ENCODE results near the gene PPP1R12A.

The PPP1R12A gene

DNA sequence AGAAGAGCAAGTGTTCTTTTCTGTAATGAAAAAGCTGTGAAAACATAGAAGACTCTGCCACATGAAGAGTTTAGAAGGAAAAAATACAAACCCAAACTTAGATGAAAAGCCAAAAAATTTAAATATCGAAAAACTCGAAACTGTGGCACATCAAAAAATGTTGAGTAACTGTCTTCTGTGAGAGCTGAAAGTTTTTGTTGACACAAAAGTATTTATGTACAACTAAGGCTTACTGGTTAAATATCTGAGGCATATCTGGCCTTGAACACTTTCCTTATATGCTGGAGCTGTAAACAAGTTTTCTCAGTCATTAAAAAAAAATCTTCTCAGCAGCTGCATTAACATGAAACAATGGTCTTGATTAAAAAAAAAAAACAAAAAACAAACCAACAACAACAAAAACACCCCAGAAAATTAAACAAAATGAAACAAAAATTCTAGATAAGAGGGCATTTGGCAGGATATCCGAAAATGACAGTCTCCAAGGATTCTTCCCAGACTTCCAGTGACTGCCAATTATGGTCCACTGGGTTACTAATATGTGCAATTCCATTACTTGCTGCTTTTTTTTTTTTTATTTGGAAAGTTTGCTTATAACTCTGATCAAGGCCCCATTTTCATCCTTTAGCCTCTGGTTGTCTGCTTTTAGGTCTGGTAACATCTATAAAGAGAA, 159.4 kb downstream of the PPP1R12A start:
- H3K4me3 ChIP-seq (ENCODE audit: low read depth, low read length), result no peak overlapping the region
- no peak for DNase-seq (ENCODE audit: low read depth)
- TF ChIP-seq, protein P1, sequence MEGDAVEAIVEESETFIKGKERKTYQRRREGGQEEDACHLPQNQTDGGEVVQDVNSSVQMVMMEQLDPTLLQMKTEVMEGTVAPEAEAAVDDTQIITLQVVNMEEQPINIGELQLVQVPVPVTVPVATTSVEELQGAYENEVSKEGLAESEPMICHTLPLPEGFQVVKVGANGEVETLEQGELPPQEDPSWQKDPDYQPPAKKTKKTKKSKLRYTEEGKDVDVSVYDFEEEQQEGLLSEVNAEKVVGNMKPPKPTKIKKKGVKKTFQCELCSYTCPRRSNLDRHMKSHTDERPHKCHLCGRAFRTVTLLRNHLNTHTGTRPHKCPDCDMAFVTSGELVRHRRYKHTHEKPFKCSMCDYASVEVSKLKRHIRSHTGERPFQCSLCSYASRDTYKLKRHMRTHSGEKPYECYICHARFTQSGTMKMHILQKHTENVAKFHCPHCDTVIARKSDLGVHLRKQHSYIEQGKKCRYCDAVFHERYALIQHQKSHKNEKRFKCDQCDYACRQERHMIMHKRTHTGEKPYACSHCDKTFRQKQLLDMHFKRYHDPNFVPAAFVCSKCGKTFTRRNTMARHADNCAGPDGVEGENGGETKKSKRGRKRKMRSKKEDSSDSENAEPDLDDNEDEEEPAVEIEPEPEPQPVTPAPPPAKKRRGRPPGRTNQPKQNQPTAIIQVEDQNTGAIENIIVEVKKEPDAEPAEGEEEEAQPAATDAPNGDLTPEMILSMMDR (conservative IDR thresholded peaks at IDR 0.05; ENCODE audit: low read depth, low read length), result no peak

DNA sequence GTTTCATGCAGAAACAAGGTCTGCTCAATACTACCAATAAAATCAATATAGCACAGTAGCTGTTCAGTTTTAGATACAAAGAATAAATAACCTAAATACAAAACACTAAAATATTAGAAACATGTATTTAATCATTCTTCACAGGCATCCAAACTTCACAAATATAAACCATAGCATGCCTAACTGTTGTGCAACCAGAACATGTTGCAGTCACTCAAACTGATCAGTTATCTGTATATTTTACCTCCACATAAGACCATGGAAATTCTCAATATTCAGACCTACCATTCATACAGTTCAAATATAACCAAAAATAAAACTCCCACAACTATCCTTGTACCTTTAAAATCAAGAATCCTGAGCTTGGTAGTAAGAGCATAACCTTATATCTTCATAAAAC, 161.0 kb downstream of the PPP1R12A start:
- TF ChIP-seq, protein P1 (conservative IDR thresholded peaks at IDR 0.05; ENCODE audit: low read depth, low read length), result no peak
- peak; percentile 28 for DNase-seq (ENCODE audit: low read depth)
- no peak overlapping the region for H3K4me3 ChIP-seq (ENCODE audit: low read depth, low read length)

DNA sequence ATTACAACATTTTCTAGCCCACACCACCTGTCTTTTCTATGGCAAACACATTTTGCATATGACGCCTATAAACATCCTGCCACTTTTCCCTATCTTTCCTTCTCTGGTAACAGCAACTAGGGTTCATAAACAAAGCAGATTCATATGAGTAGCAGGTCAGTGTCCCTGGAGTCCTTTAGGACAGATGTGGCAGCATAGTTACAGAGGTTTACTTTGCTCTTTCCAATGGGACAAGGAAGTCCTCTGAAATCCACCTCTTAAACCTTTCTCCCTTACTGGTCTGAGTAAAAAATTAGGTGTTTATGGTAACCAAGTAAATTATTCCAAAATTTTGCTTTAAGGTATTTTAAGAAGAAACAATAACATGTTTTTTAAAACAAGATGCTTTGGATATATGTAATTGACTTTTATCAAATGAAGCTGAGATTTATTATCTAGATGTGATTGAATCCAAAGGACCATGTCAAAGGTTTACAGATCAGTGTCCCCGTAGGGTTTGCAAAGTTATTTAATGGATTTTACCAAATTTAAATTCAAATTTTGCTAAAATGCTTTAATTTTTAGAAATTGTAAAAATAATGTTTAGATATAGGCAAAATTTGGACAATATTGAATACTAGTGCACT, 164.9 kb downstream of the PPP1R12A start:
- DNase-seq (ENCODE audit: low read depth), result no peak
- no peak overlapping the region for H3K4me3 ChIP-seq (ENCODE audit: low read depth, low read length)

DNA sequence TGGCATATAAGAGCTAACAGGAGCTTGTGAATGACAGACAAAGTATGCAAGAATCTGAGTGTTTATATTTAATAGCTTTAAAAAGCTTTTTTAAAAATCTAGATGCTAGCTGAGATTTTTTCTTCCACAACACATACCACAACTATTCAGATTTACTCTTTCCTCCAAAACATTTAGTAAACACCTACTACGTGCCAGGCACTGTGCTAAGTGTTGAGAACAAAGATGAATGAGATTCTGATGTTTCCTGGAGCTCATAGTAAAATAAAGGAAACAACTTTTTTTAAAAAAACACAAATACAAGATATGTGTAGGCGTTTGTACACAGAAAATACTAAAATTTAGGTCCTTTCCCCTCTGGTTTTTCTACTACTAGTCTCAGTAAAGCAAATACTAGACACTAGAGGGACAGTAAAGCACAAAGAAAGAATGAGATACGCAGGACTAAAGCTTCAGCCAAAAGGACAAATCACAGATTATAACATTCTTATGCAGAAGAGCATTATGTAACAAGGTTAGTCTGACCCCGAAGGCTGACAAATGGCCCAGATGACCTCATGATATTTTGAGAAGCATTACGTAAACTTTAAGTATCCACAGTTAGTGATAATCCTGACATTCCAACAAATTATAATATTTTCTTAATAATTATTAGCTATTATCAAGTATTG, 165.6 kb downstream of the PPP1R12A start:
- TF ChIP-seq, protein P1 (conservative IDR thresholded peaks at IDR 0.05; ENCODE audit: low read depth, low read length), result no peak
- no peak overlapping the region for H3K4me3 ChIP-seq (ENCODE audit: low read depth, low read length)
- DNase-seq (ENCODE audit: low read depth), result no peak

More for the DNA sequence above, 164.9 kb downstream of the PPP1R12A start:
- TF ChIP-seq, protein P1 (conservative IDR thresholded peaks at IDR 0.05; ENCODE audit: low read depth, low read length), result no peak

DNA sequence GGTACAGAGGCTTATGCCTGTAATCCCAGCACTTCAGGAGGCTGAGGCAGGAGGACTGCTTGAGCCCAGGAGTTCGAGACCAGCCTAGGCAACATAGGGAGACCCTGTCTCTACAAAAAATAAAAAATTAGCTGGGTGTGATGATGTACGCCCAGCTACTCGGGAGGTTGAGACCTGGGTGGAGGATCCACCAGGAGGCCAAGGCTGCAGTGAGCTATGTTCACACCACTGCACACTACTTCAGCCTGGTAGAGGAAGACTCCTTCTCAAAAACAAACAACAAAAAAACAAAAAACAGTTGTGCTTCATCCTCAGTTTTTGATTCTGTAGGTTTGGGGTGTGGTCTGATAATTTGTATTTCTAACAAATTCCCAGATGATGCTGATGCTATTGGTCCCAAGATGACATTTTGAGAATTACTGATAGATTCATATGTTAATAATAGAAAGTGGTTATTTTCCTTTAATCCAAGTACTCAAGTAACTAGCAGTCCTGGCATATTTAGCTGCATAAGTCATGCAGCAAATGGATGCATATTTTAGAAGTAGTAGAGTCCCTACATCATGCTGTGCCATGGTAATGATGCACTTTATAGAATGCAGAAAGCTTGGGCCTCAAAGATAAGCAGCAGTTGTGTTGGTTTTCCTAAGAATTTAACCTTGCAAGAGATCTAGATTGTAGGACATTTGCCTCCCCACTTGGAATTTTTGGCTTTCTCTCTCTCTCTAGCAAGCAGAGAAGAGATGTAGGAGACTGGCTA, 168.0 kb downstream of the PPP1R12A start:
- TF ChIP-seq, protein P1 (conservative IDR thresholded peaks at IDR 0.05; ENCODE audit: low read depth, low read length), result no peak
- DNase-seq (ENCODE audit: low read depth), result peak; percentile 53
- no peak overlapping the region for H3K4me3 ChIP-seq (ENCODE audit: low read depth, low read length)

DNA sequence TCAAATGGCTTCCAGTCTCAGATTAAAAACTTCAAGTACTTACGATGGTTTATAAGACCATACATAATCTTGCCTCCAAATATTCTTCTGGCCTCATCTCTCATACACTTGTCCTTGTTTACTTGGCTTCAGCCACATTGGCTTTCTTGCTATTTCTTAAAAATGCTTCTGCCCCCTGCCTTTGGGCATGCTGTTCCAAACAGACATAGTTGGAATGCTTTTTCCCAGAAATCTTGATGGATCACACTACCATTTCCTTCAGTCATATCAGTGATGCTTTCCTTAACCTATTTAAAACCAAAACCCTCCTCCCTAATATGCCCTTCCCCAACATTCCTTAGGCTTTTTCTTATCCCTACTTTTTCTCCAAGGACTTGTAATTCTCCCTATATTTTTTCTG, 169.7 kb downstream of the PPP1R12A start:
- TF ChIP-seq, protein P1 (conservative IDR thresholded peaks at IDR 0.05; ENCODE audit: low read depth, low read length), result no peak
- no peak overlapping the region for H3K4me3 ChIP-seq (ENCODE audit: low read depth, low read length)
- no peak for DNase-seq (ENCODE audit: low read depth)

All from choroid plexus epithelial cell (primary cell).